ENCODE results near the gene C9orf43. TPM values are rescaled to one million over a fixed set of nuclear protein-coding genes. Genes with fewer than 3 reads are reported as not detected.
"Not testable (repeated sequence)": the region's sequence is repeated elsewhere in the genome, so short reads cannot be mapped to it uniquely, and the experiment has no call there.

The C9orf43 gene
- total and polyA plus RNA-seq, 7 donors, result 0.20 to 0.68 (median 0.55) TPM; not detected in 2

DNA sequence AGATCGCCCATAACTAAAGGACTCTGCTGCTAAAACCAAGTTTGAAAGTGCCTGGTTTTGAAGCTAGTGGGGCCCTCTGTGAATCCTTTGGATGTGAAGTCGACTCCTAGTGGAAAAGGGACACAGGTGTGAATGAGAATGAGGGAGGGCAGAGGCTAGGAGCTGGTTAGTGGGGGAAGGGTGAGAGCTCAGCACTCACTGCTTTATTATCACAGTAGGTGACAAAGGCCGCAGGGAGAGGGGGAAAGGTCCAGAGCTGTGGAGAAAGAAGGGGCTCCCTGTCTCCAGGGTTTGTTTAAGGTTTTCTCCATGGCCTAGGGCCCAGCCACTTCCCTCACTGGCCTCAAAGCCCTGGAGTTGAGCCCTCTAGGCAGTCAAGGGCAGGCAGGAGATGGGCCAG, 37.3 kb upstream of the C9orf43 start:
- intact Hi-C loops (cut with DNase I), result no loop called here
- DNase-seq, result no peak
- H3K4me1 ChIP-seq, result peaks cover 0 to 21% (median 12%) of the 10 kb centered on the region in 4 donors
- peaks cover 6 to 25% (median 11%) of the 10 kb centered on the region in 4 donors for H3K36me3 ChIP-seq
- no peak overlapping the region for H3K27ac ChIP-seq
- 40 to 71% methylated on average over 3 of the region's 3 CpGs for WGBS, 2 donors
- no peak for TF ChIP-seq POLR2A (IDR thresholded peaks at IDR 0.05)
- TF ChIP-seq, protein P1, sequence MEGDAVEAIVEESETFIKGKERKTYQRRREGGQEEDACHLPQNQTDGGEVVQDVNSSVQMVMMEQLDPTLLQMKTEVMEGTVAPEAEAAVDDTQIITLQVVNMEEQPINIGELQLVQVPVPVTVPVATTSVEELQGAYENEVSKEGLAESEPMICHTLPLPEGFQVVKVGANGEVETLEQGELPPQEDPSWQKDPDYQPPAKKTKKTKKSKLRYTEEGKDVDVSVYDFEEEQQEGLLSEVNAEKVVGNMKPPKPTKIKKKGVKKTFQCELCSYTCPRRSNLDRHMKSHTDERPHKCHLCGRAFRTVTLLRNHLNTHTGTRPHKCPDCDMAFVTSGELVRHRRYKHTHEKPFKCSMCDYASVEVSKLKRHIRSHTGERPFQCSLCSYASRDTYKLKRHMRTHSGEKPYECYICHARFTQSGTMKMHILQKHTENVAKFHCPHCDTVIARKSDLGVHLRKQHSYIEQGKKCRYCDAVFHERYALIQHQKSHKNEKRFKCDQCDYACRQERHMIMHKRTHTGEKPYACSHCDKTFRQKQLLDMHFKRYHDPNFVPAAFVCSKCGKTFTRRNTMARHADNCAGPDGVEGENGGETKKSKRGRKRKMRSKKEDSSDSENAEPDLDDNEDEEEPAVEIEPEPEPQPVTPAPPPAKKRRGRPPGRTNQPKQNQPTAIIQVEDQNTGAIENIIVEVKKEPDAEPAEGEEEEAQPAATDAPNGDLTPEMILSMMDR (IDR thresholded peaks at IDR 0.05), result no peak
- no peak for TF ChIP-seq EP300 (IDR thresholded peaks at IDR 0.05)
- no peak for TF ChIP-seq POLR2AphosphoS5 (IDR thresholded peaks at IDR 0.05)
- no peak overlapping the region for H3K4me3 ChIP-seq
- no peaks in the 10 kb centered on the region for H3K27me3 ChIP-seq
- no peaks in the 10 kb centered on the region for H3K9me3 ChIP-seq

DNA sequence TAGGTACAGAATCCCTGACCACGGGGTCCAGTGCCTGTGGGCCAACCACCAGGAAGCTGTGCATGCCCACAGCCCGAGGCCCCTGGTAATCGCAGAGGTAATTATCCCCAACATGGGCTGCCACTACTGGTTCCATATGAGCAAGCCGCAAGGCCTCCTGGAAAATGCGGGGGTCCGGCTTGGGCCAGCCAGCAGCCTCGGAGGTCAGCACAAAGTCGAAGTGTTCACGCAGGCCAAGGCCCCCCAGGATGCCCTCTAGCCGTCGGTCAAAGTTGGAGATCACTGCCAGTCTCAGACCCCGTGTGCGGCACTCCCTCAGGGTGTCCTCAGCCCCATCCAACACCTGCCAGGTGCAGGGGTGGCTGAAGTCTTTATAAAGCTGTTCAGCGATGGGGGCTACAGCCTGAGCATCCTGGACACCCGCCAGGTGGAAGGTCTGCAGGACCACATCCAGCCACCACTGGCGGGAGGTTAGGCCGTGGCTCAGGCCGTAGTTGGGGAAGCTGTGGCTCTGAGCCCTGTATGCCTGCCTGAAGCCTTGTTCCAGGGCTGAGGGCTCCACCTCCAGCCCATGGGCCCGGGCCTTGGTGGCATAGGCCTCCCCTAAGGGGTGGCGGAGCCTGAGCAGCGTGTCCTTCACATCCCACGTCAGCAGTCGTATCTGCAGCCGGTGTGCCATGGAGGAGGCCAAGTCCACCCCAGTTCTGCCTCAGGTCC, 36.7 kb upstream of the C9orf43 start:
- TF ChIP-seq POLR2AphosphoS5 (IDR thresholded peaks at IDR 0.05) (no peak), EP300 (IDR thresholded peaks at IDR 0.05) (no peak), POLR2A (IDR thresholded peaks at IDR 0.05) (no peak)
- TF ChIP-seq, protein P1 (IDR thresholded peaks at IDR 0.05), result no peak
- 47 to 84% methylated on average over 24 of the region's 24 CpGs for WGBS, 2 donors
- H3K36me3 ChIP-seq, result peaks cover 6 to 25% (median 11%) of the 10 kb centered on the region in 4 donors
- no peak overlapping the region for H3K27ac ChIP-seq
- no peak overlapping the region for H3K4me3 ChIP-seq
- no peaks in the 10 kb centered on the region for H3K27me3 ChIP-seq
- no peak for DNase-seq
- peaks cover 0 to 21% (median 12%) of the 10 kb centered on the region in 4 donors for H3K4me1 ChIP-seq
- intact Hi-C loops (cut with DNase I), result no loop called here
- no peaks in the 10 kb centered on the region for H3K9me3 ChIP-seq

DNA sequence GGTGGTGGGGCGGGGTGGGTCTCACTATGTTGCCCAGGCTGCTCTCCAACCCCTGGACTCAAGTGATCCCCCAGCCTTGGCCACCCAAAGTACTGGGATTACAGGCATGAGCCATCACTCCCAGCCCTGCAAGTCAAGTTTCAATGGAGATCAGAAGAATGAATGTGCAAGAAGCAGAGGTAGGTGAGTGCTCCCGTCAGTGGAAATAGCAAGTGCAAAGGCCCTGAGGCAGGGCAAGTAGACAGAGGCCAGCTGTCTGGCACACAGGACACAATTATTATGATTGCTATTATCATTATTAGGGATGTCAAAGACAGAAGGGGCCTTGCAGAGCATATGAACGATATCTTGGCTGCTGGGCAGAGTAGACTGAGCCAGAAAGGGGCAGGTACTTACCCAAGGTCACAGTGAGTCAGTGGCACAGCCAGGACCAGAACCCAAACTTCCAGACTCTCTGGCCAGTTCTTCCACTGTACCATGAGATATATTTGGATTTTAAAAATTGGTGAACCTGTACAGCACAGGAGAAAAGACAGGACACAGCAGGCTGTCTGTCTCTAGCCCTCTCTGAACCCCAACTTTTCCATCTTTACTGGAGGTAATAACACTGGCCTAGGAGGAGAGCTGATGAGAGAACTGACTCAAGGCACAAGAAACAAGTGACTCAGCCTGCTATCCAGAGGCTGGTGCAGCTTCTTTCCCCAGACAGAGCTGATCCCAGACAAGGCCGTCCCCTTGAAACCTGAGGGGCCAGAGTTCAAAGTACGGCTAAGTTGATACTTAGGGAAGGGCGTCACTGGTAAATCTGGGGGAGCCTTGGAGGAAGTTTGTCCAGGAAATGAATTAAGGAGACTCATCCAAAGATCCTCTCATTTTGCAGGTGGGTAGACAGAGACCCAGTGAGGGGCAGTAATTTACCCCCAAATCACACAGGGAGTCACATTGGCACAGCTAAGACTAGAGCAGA, 35.2 kb upstream of the C9orf43 start:
- intact Hi-C loops (cut with DNase I), result loop anchor here (2.0 kb wide), 1 partner anchor 35 kb away; the partner anchor contains the start of gene WDR31
- peaks cover 6 to 25% (median 11%) of the 10 kb centered on the region in 4 donors for H3K36me3 ChIP-seq
- H3K27ac ChIP-seq, result peak overlapping the region in 1 of 4 donors; percentile 23
- TF ChIP-seq, protein P1 (IDR thresholded peaks at IDR 0.05), result no peak
- TF ChIP-seq POLR2AphosphoS5 (IDR thresholded peaks at IDR 0.05) (no peak), EP300 (IDR thresholded peaks at IDR 0.05) (no peak), POLR2A (IDR thresholded peaks at IDR 0.05) (no peak)
- no peaks in the 10 kb centered on the region for H3K9me3 ChIP-seq
- no peak for DNase-seq
- 37 to 73% methylated on average over 6 of the region's 6 CpGs for WGBS, 2 donors
- H3K4me1 ChIP-seq, result peaks cover 0 to 21% (median 12%) of the 10 kb centered on the region in 4 donors
- peak overlapping the region in 3 of 4 donors; percentile 75 to 88 (median 88) for H3K4me3 ChIP-seq
- H3K27me3 ChIP-seq, result no peaks in the 10 kb centered on the region

DNA sequence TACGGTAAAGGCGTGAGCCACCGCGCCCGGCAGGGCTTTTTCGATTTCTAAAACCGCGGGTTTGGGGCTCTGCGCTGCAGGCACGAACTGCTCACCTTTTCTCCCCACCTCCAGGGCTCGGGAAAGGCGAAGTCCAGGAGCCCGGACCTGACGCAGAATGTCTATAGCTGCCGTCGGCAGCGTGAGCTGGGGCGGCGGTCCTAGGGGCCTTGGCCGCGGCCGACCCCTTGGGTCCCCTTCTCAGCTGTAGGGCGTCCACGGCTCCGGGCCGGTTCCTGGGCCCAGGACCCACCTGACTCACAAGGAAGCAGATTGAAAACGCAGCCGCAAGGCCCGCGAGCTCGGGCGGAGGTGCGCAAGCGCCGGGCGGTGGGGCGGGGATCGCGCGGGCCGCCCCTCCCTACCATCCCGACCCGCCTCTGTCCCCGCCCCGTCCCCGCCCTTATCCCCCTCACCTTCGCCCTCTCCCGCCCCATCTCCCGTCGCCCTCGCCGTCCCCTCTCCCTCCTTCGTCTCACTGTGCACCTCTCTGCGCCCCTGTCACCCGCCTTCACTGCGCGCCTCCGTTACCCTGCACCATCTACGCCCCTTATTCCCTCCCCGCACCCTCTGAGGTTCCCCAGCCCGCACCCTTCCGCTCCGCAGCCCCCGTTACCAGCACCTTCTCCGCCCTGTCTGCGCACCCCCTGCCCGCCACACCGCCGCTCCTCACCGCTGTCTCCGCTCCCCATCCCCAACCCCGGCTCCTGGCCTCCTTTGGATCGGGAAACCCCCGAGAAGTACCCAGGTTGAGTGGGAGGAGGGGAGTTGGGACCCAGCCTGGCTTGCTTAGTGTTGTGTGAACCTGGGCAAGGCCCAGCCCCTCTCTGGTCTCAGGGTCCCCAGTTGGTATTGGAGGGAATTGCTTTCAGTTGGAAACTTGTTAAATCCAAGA, 33.6 kb upstream of the C9orf43 start, which contains the start of gene HDHD3:
HDHD3 (minus strand) TSS at position 353 of the 934 bp plus-strand sequence. CDS start 2,632 bp downstream, outside the sequence.
- H3K36me3 ChIP-seq, result peaks cover 6 to 25% (median 11%) of the 10 kb centered on the region in 4 donors
- DNase-seq, result peak; percentile 93
- WGBS, 2 donors, result 1% methylated on average over 74 of the region's 74 CpGs
- H3K4me1 ChIP-seq, result peaks cover 0 to 21% (median 12%) of the 10 kb centered on the region in 4 donors
- TF ChIP-seq POLR2A (IDR thresholded peaks at IDR 0.05) (peak; percentile 74 to 87), POLR2AphosphoS5 (IDR thresholded peaks at IDR 0.05) (peak; percentile 82 to 93 (median 90)), EP300 (IDR thresholded peaks at IDR 0.05) (no peak)
- TF ChIP-seq, protein P1 (IDR thresholded peaks at IDR 0.05), result no peak
- peak within 1 kb of the TSS; percentile 82 to 86 (median 84) for H3K27ac ChIP-seq
- H3K27me3 ChIP-seq, result no peaks in the 10 kb centered on the region
- intact Hi-C loops (cut with DNase I), result loop anchor here (1.0 to 2.0 kb wide), 2 partner anchors 24 to 36 kb away; partner anchors contain the start of genes ALAD and WDR31
- H3K9me3 ChIP-seq, result no peaks in the 10 kb centered on the region
- H3K4me3 ChIP-seq, result peak within 1 kb of the TSS; percentile 75 to 89 (median 88)

DNA sequence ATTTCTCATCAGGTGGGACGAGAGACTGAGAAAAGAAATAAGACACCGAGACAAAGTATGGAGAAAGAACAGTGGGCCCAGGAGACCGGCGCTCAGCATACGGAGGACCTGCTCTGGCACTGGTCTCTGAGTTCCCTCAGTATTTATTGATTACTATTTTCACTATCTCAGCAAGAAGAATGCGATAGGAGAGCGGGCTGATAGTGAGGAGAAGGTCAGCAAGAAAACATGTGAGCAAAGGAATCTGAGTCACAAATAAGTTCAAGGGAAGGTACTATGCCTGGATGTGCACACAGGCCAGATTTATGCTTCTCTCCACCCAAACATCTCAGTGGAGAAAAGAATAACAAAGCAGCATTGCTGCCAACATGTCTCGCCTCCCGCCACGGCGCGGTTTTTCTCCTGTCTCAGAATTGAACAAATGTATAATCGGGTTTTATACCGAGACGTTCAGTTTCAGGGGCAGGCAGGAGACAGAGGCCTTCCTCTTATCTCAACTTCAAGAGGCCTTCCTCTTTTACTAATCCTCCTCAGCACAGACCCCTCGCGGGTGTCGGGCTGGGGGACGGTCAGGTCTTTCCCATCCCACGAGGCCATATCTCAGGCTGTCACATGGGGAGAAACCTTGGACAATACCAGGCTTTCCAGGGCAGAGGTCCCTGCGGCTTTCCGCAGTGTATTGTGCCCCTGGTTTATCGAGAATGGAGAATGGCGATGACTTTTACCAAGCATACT, 31.3 kb upstream of the C9orf43 start:
- H3K27me3 ChIP-seq; H3K27ac ChIP-seq; H3K9me3 ChIP-seq; H3K4me3 ChIP-seq; H3K36me3 ChIP-seq; intact Hi-C loops (cut with DNase I); DNase-seq: not testable (repeated sequence)
- H3K4me1 ChIP-seq, result peaks cover 0 to 21% (median 12%) of the 10 kb centered on the region in 4 donors
- WGBS, 2 donors, result 51 to 71% methylated on average over 24 of the region's 24 CpGs

DNA sequence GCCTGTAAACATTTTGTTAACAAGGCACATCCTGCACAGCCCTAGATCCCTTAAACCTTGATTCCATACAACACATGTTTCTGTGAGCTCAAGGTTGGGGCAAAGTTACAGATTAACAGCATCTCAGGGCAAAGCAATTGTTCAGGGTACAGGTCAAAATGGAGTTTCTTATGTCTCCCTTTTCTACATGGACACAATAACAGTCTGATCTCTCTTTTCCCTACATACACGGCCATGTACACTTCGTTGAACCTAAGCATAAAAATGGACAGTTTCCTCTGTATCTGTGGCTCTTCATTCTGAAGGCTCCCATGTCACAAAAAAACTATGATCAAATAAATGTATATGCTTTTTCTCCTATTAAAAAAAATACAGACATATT, 30.7 kb upstream of the C9orf43 start:
- H3K9me3 ChIP-seq; H3K27ac ChIP-seq; H3K4me3 ChIP-seq; H3K27me3 ChIP-seq; H3K36me3 ChIP-seq; intact Hi-C loops (cut with DNase I); DNase-seq: not testable (repeated sequence)
- WGBS, 2 donors, result 32 to 77% methylated on average over 2 of the region's 2 CpGs
- H3K4me1 ChIP-seq, result peaks cover 0 to 20% (median 12%) of the 10 kb centered on the region in 4 donors

Measured in sigmoid colon (tissue), 7 donors.